C1 segment of cervical spinal cord (tissue), 14 donors: ENCODE results near the gene BICC1.

ENCODE experiments used
- DNase-seq, 14 donors: peaks; one replicate each; lab custom pipeline; 2025; lab: John Stamatoyannopoulos, UW

BICC1 gene

DNA sequence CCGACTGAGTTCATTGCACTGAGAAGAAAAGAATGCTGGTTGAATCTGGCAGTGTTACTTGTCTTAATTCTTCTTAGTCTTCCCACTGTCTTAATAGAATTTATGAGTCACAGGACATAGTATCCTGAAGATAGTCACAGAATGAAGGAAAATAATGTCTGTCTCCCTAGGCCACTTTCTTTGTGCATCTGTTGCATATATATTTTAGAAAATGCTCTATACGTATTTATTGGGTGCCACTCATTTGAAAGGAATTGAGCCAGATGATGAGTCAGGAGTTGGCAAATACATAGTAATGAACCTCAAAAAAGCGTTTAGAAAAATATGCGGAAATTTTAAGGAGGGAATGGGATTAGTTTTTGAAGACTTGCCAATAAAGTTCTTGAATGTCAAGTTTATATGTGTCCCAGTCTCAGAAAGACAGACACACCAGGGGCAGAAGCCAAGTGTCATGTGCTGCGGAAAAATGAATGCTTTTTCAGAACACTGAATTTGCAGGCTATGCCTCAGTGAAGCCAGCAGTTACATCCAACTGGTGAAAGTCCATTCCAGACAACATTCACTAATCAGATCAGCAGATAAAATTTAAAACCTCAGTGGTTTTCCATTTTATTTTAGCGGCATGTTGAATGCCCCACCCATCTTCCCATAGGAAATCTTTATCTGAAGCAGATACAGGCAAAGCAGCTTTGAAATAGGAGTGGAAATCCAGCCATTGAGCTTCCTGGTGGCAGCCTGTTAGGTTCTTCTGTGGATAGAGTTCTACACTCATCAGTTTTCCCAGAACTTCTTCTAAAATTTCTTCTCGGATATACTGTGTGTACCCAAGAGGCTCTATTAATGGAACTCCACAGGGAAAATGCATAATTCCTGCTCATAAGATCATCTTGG is 308.4 kb downstream of the BICC1 start:
- DNase-seq = no peak

DNA sequence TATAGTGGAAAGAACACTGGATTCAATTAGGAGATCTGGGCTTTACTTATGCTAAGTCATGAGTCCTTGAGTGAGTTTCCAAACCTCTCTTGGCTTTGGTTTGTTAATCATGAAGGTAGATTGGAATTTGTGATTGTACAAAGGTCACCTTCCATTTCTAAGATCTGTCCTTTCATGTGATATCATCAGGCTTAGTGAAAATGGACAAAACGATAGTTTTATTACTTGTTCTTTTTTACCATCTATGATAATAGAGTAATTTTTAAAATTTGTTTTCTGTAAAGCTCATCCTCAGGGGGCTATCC is 309.0 kb downstream of the BICC1 start:
- DNase-seq = no peak

- DNase-seq = no peak
Measured at GRCh38 chr10:58823983-58824382, 311.3 kb downstream of the BICC1 start.

- DNase-seq = no peak
Measured at GRCh38 chr10:58824396-58824795, 311.7 kb downstream of the BICC1 start.

DNA sequence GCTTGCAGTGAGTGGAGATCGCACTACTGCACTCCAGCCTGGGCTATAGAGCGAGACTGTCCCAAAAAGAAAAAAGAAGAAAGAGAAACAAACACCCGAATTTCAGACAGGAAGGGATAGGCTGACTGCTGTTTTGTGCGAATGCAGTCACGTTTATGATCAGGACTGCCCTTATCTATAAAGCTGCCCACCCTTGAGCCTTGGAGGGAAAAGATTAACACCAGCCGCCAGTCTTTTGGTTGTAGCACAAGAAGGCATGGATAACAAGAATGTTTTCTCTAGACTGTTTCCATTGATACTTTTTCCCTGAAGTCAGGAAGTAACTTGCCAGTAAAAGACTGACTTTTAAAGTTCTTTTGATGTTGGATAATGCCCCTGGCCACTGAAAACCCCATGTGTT is 314.0 kb downstream of the BICC1 start:
- no peak for DNase-seq

- no peak for DNase-seq
Measured at GRCh38 chr10:58827381-58827780, 314.7 kb downstream of the BICC1 start.

DNA sequence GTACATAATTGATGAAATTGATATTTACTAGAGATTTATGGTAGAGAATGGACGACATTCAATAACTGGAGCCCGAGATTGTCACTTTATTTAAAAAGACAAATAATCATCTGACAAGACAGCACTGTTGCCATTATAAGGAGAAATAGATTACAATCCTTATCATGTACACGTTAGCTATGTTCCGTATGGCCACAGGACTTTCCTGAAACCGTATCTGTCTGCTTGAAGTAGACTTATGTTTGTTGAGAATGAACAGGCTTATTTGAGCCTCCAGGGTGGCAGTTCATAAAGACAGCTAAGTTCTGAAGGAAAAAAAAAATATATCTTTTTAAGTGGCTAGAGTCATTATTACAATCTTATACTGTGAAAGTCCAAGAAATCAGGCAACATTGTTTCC is 317.2 kb downstream of the BICC1 start:
- DNase-seq = no peak

DNA sequence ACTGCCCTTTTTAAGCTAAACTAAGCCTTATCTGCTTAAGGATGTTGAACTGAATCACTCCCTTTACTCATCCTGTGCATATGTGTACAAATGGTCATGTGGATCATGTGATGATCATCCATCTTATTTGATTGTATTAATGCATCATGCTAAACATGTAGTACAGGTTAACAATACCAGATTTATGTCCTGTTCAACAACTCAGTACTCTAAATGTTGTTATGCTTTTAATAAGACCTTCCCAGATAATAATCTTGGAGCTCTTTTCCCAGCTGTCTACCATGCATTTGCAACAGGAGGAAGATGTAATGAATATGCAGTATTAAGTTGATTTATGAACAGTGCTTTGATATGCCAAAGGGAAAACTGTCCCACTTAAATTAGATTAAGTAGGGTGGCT is 318.0 kb downstream of the BICC1 start:
- DNase-seq = no peak

DNA sequence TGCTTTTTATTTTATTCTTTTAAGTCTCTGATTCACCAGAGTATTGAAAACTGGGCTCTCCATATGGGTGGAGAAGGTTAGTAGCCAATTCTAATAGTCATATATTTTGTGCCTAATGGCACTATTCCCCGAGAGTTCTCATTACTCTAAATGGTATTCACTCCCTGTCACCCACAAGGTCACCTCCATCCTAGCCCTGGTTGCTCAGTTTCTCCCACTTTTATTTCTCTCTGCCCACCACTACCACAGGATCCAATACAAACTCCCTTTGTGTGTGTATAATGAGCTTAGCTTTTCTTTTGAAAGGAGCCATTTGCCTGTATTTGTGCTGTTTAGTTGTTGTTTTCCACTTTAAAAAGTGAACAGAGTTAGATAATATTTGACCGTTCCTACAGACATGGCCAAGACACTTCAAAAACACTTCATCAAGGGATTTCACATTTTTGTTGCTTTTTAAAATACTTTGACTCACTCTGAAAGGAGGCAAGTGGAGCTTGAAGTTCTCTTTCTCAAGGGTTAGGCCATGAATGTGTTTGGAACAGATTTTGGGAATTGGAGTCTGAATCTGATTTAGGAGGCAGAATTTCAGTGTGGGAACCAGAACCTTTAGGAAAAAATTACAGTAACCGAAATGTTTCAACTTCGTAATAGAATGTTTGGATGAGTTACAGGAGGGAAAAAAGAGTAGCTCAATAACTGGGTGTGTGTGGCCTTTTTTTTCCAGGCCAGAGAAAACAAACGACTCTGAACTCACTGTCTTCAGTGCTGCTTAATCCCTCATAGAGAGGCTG is 321.3 kb downstream of the BICC1 start:
- DNase-seq = no peak

DNA sequence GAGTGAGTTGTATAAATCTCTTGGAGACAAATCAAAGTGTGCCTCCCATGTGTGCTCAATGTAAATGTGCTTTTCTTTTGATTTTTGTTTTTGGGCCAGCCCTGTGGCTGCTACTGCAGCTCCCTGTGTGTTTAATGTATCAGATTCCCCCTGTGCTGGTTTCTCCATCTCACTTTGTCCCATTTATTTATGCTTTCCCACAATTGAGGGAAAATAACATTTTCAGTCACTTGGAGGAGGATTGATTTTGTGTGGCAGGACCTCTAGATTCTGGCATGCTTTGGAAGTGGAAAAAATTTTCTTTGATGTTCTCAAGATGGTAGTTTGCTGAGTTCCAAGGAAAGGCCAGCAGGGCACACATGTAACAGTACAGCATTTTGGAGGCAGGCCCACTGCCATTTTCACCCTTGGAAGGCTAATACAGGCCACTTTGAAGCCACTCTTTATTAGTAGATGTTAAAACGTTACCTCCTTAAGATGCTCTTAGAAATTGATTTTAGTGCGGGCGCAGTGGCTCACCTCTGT is 323.6 kb downstream of the BICC1 start:
- DNase-seq = no peak

- DNase-seq = no peak
Measured at GRCh38 chr10:58836991-58837575, 324.4 kb downstream of the BICC1 start.

DNA sequence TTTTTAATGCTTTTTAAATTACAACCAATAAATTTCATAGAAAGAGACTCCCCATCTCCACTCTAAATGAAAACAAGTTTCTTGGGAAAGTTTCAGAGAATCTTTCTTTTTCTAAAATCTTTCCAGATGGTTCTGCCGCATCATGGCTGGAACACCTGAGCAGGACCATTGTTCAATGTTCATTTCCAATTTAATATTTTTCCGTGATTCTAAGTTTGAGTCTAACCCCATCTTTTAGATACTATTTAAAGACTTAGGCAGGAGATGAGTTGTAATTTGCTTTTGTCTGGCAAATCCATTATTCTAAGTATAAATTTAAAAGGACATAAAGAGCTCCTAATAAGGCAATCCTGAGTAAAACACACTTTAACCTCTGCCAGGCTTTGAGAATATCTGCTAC is 325.2 kb downstream of the BICC1 start:
- no peak for DNase-seq

- no peak for DNase-seq
Measured at GRCh38 chr10:58838561-58839208, 326.0 kb downstream of the BICC1 start.

GRCh38 chr10:58839771-58840170 is 327.1 kb downstream of the BICC1 start:
- DNase-seq = no peak

- DNase-seq = no peak
Measured at GRCh38 chr10:58840840-58841435, 328.3 kb downstream of the BICC1 start.

GRCh38 chr10:58842860-58843376 is 330.2 kb downstream of the BICC1 start:
- DNase-seq = no peak

- DNase-seq = no peak
Measured at GRCh38 chr10:58843760-58844159, 331.1 kb downstream of the BICC1 start.

DNA sequence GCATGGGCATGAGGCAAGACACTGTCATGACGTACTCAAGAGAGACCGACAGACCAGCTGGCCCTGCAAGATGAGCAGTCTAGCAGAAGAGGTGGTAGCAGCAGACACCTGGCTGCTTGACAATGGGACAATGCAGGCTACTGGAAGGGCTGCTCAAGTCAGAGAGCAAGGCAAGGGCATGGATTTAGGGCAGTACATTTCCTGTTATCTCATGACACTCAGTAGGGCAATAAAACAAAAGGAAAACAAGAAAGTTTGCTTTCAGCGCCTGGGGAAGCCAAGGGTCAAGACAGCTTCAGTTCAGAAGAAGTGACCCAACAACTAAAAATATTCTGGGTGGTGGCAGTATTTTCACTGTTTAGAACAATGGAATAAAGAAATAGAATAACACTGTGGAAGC is 332.0 kb downstream of the BICC1 start:
- DNase-seq = no peak

- peak in 1 of 14 donors; percentile 16 for DNase-seq
Measured at GRCh38 chr10:58846856-58847255, 334.2 kb downstream of the BICC1 start.

- DNase-seq = no peak
Measured at GRCh38 chr10:58851606-58852005, 338.9 kb downstream of the BICC1 start.

- DNase-seq = no peak
Measured at GRCh38 chr10:58853668-58854067, 341.0 kb downstream of the BICC1 start.
